Prostate gland (tissue), 2 donors: Measurements from ENCODE around the gene C2orf92. TPM values are rescaled to one million over a fixed set of nuclear protein-coding genes. Genes with fewer than 3 reads are reported as not detected.

Experiments used
- DNase-seq: peaks from one replicate; pipeline ENCODE4 v3.0.0-alpha.2; 2019; ENCODE audit warnings: low spot score
- H3K27ac ChIP-seq, 2 donors: fragments of 200-600 bp; sonication (generic); 2 replicates each; pipeline ENCODE4 v1.5.1; 2017 to 2019
- H3K27me3 ChIP-seq: fragments of 200-600 bp; sonication (generic); replicated peaks from 2 replicates; pipeline ENCODE4 v1.5.1; 2019; ENCODE audit not compliant: insufficient read depth
- H3K36me3 ChIP-seq, 2 donors: fragments of 200-600 bp; sonication (generic); 1 replicate in 1 of 2; 2 replicates in 1 of 2; pipeline versions ENCODE4 v1.5.1 to v1.8.1; 2017 to 2019
- H3K4me1 ChIP-seq: fragments of 200-600 bp; sonication (generic); replicated peaks from 2 replicates; pipeline ENCODE4 v1.5.1; 2019
- H3K4me3 ChIP-seq, 2 donors: fragments of 200-600 bp; sonication (generic); 2 replicates each; pipeline ENCODE4 v1.5.1; 2017 to 2019
- H3K9me3 ChIP-seq: fragments of 200-600 bp; sonication (generic); 2 replicates; pipeline ENCODE4 v1.5.1; 2017
- POLR2A ChIP-seq: fragments of 450-650 bp; IDR thresholded peaks from one replicate; pipeline ENCODE4 v1.6.1; 2016; ENCODE audit warnings: antibody characterized with exemption, mild to moderate bottlenecking
- POLR2AphosphoS5 ChIP-seq: sonication (generic); formaldehyde crosslinking; IDR thresholded peaks from one replicate; pipeline ENCODE4 v1.6.1; 2017; ENCODE audit warnings: antibody characterized with exemption
- WGBS: methylation state at CpG from one replicate; pipeline ENCODE4 v1.1.5; 2018; 5-methylcytosine and 5-hydroxymethylcytosine counted together
- intact Hi-C: fragments of 100-400 bp; cut with DNase I; formaldehyde crosslinking; loops from one replicate; pipeline ENCODE4 v1.14.2; 2022
- total RNA-seq, 2 donors: library from RNA; depleted of rRNA; stranded (reverse); fragments of >200 nt; gene quantifications; one replicate each; pipeline ENCODE4 v1.1.0, GENCODE V29; 2016
- TF ChIP-seq, protein P1 (sequence below), 4 experiments: fragments of 200-600 bp in 2 of 4; fragments of 450-650 bp in 2 of 4; sonication (generic) in 2 of 4; IDR thresholded peaks; 1 replicate in 3 of 4; 2 replicates in 1 of 4; pipeline ENCODE4 v1.5.1; 2016 to 2019; ENCODE audit warnings: antibody characterized with exemption in 4 of 4, mild to moderate bottlenecking in 2 of 4, moderate library complexity in 2 of 4

C2orf92 gene
- total RNA-seq, 2 donors from 2014 or later: 2.0 to 7.0 TPM

DNA sequence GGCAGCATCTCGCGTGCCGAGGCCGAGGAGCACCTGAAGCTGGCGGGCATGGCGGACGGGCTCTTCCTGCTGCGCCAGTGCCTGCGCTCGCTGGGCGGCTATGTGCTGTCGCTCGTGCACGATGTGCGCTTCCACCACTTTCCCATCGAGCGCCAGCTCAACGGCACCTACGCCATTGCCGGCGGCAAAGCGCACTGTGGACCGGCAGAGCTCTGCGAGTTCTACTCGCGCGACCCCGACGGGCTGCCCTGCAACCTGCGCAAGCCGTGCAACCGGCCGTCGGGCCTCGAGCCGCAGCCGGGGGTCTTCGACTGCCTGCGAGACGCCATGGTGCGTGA lies 54.5 kb downstream of the C2orf92 start:
- no peaks in the 10 kb centered on the region for H3K9me3 ChIP-seq
- intact Hi-C loops: no loop called here
- DNase-seq: no peak
- no peaks in the 10 kb centered on the region for H3K36me3 ChIP-seq
- 44% methylated on average over 41 of the region's 41 CpGs for WGBS
- H3K27ac ChIP-seq: no peak overlapping the region
- no peaks in the 10 kb centered on the region for H3K4me1 ChIP-seq
- no peaks in the 10 kb centered on the region for H3K27me3 ChIP-seq
- H3K4me3 ChIP-seq: no peak overlapping the region
- TF ChIP-seq POLR2AphosphoS5 (no peak), POLR2A (no peak)
- TF ChIP-seq, protein P1, sequence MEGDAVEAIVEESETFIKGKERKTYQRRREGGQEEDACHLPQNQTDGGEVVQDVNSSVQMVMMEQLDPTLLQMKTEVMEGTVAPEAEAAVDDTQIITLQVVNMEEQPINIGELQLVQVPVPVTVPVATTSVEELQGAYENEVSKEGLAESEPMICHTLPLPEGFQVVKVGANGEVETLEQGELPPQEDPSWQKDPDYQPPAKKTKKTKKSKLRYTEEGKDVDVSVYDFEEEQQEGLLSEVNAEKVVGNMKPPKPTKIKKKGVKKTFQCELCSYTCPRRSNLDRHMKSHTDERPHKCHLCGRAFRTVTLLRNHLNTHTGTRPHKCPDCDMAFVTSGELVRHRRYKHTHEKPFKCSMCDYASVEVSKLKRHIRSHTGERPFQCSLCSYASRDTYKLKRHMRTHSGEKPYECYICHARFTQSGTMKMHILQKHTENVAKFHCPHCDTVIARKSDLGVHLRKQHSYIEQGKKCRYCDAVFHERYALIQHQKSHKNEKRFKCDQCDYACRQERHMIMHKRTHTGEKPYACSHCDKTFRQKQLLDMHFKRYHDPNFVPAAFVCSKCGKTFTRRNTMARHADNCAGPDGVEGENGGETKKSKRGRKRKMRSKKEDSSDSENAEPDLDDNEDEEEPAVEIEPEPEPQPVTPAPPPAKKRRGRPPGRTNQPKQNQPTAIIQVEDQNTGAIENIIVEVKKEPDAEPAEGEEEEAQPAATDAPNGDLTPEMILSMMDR (IDR thresholded peaks at IDR 0.05): no peak

- no peak overlapping the region for H3K4me3 ChIP-seq
- intact Hi-C loops: no loop called here
- H3K4me1 ChIP-seq: no peaks in the 10 kb centered on the region
- H3K27me3 ChIP-seq: no peaks in the 10 kb centered on the region
- WGBS: 75% methylated on average over 17 of the region's 17 CpGs
- H3K36me3 ChIP-seq: no peaks in the 10 kb centered on the region
- no peaks in the 10 kb centered on the region for H3K9me3 ChIP-seq
- no peak for DNase-seq
- TF ChIP-seq, protein P1 (IDR thresholded peaks at IDR 0.05): no peak
- TF ChIP-seq POLR2A: no peak
- no peak for TF ChIP-seq POLR2AphosphoS5
- no peak overlapping the region for H3K27ac ChIP-seq
Observed at GRCh38 chr2:97724501-97724900, 55.0 kb downstream of the C2orf92 start.

DNA sequence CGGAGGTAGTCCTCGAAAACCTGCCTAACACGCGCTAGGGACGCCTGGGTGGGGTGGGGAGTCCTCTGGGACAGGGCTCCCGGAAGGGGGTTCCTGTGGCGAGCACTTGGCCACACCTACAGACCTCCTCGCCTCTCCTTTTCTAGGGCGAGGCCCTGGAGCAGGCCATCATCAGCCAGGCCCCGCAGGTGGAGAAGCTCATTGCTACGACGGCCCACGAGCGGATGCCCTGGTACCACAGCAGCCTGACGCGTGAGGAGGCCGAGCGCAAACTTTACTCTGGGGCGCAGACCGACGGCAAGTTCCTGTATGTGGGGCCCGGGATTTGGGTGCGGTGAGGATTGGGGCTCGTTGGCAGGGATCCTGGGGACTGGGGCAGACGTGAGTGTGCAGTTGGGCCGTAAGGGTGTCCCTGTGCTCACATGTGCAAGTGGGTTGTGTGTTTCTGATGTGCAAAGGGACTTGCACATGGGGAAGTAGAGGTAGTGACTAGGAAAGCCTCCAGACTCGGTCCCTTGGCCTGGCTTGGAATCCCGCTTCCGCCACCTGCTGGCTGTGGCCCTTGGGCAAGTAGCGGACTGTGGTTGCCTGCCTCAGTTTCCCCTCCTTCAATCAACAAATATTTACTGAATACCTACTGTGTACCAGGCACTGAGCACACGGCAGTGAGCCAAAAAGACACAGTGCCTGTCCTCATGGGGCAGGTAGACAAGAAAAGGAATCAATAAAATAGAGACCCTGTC lies 55.6 kb downstream of the C2orf92 start:
- intact Hi-C loops: no loop called here
- H3K9me3 ChIP-seq: no peaks in the 10 kb centered on the region
- no peaks in the 10 kb centered on the region for H3K36me3 ChIP-seq
- no peak overlapping the region for H3K4me3 ChIP-seq
- H3K27ac ChIP-seq: no peak overlapping the region
- TF ChIP-seq POLR2A: no peak
- TF ChIP-seq, protein P1 (IDR thresholded peaks at IDR 0.05): no peak
- no peak for TF ChIP-seq POLR2AphosphoS5
- no peaks in the 10 kb centered on the region for H3K27me3 ChIP-seq
- 88% methylated on average over 31 of the region's 31 CpGs for WGBS
- no peaks in the 10 kb centered on the region for H3K4me1 ChIP-seq
- no peak for DNase-seq

DNA sequence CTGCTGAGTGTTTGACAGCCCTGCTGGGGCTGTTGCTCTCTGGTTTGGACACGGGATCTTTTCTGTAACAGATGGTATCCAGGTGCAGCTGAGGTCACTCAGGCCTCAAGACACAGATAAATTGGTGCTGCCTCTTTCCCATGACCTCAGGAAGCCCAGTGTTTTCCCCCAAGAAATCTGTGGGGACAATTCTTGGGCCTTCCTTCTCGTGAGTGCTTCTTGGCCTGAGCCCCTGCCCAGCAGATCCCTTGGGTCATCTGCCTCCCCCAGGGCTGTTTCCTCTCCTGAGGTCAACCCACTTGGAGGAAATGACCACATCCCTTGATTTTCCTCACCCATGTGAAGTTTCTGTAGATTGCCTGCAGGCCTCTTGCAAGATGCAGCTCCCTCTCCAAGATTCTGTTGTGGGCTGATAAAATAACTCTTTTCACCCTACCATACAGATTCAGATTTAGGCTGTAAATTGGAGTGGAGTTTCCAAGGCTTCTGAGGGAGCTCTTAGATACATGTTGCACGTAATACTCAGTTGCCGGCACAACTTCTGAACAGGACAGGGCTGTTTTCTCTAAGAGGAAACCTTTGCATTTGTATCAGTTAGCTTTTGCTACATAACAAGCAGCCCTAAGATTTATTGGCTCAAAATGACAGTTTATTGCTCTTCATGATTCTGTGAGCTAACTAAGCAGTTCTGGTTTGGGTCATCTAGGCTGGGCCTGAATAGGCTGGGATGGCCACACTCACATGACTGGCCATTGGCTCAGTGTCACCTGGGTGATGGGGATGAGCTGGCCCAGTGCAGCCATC lies 57.0 kb downstream of the C2orf92 start:
- intact Hi-C loops: no loop called here
- Histone ChIP-seq H3K27ac (no peak overlapping the region), H3K27me3 (no peaks in the 10 kb centered on the region), H3K4me1 (no peaks in the 10 kb centered on the region), H3K36me3 (no peaks in the 10 kb centered on the region), H3K4me3 (no peak overlapping the region), H3K9me3 (no peaks in the 10 kb centered on the region)
- DNase-seq: no peak
- WGBS: 60% methylated on average over 4 of the region's 4 CpGs
- TF ChIP-seq, protein P1 (IDR thresholded peaks at IDR 0.05): no peak

- no peak for DNase-seq
- Histone ChIP-seq H3K4me3 (no peak overlapping the region), H3K4me1 (no peaks in the 10 kb centered on the region), H3K27ac (no peak overlapping the region), H3K9me3 (no peaks in the 10 kb centered on the region), H3K36me3 (no peaks in the 10 kb centered on the region), H3K27me3 (no peaks in the 10 kb centered on the region)
- no peak for TF ChIP-seq POLR2AphosphoS5
- TF ChIP-seq, protein P1 (IDR thresholded peaks at IDR 0.05): no peak
- TF ChIP-seq POLR2A: no peak
- WGBS: 92% methylated on average over 7 of the region's 7 CpGs
- intact Hi-C loops: no loop called here
Observed at GRCh38 chr2:97727296-97727695, 57.8 kb downstream of the C2orf92 start.
